Ishikawa (cell line): ENCODE results near the gene TMBIM4.

Experiments
- CEBPB ChIP-seq: IDR thresholded peaks from 2 replicates; pipeline ENCODE4 v1.6.1; 2012
- CREB1 ChIP-seq: IDR thresholded peaks from 2 replicates; pipeline ENCODE4 v1.6.1; 2012; ENCODE audit warnings: low read depth
- EGR1 ChIP-seq: IDR thresholded peaks from 2 replicates; pipeline ENCODE4 v1.6.1; 2012
- FOXM1 ChIP-seq: IDR thresholded peaks from 2 replicates; pipeline ENCODE4 v1.6.1; 2012; ENCODE audit warnings: low read depth, borderline replicate concordance
- MAX ChIP-seq: IDR thresholded peaks from 2 replicates; pipeline ENCODE4 v1.6.1; 2012
- NFIC ChIP-seq: IDR thresholded peaks from 2 replicates; pipeline ENCODE4 v1.6.1; 2012
- RAD21 ChIP-seq: IDR thresholded peaks from 2 replicates; pipeline ENCODE4 v1.6.1; 2012; ENCODE audit warnings: low read depth
- TAF1 ChIP-seq: IDR thresholded peaks from 2 replicates; pipeline ENCODE4 v1.6.1; 2012; ENCODE audit warnings: low read depth, mild to moderate bottlenecking
- TCF12 ChIP-seq: IDR thresholded peaks from 2 replicates; pipeline ENCODE4 v1.6.1; 2012; ENCODE audit warnings: low read depth
- TEAD4 ChIP-seq: IDR thresholded peaks from 2 replicates; pipeline ENCODE4 v1.6.1; 2012
- USF1 ChIP-seq: IDR thresholded peaks from 2 replicates; pipeline ENCODE4 v1.6.1; 2012
- ZBTB7A ChIP-seq: IDR thresholded peaks from 2 replicates; pipeline ENCODE4 v1.6.1; 2012; ENCODE audit warnings: low read depth
- TF ChIP-seq, protein P1 (sequence below): IDR thresholded peaks from 2 replicates; pipeline ENCODE4 v1.6.1; 2012; ENCODE audit warnings: low read depth, mild to moderate bottlenecking

- TF ChIP-seq USF1 (no peak), FOXM1 (no peak), MAX (no peak), ZBTB7A (no peak), EGR1 (no peak), TEAD4 (no peak), CEBPB (no peak), CREB1 (no peak), RAD21 (no peak), NFIC (no peak), TAF1 (no peak), TCF12 (no peak)
- TF ChIP-seq, protein P1, sequence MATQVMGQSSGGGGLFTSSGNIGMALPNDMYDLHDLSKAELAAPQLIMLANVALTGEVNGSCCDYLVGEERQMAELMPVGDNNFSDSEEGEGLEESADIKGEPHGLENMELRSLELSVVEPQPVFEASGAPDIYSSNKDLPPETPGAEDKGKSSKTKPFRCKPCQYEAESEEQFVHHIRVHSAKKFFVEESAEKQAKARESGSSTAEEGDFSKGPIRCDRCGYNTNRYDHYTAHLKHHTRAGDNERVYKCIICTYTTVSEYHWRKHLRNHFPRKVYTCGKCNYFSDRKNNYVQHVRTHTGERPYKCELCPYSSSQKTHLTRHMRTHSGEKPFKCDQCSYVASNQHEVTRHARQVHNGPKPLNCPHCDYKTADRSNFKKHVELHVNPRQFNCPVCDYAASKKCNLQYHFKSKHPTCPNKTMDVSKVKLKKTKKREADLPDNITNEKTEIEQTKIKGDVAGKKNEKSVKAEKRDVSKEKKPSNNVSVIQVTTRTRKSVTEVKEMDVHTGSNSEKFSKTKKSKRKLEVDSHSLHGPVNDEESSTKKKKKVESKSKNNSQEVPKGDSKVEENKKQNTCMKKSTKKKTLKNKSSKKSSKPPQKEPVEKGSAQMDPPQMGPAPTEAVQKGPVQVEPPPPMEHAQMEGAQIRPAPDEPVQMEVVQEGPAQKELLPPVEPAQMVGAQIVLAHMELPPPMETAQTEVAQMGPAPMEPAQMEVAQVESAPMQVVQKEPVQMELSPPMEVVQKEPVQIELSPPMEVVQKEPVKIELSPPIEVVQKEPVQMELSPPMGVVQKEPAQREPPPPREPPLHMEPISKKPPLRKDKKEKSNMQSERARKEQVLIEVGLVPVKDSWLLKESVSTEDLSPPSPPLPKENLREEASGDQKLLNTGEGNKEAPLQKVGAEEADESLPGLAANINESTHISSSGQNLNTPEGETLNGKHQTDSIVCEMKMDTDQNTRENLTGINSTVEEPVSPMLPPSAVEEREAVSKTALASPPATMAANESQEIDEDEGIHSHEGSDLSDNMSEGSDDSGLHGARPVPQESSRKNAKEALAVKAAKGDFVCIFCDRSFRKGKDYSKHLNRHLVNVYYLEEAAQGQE, result no peak
Observed at GRCh38 chr12:66142826-66143225, 27.0 kb downstream of the TMBIM4 start.
